HG03442 (cell line): Measurements from ENCODE around the gene PHLDB1.

Source experiments
- ATAC-seq: cut with Tn5 transposase; IDR thresholded peaks from one replicate; pipeline ENCODE4 v1.9.1; 2021; ENCODE audit warnings: mild to moderate bottlenecking, moderate library complexity; ENCODE audit not compliant: unreplicated experiment

PHLDB1 gene

DNA sequence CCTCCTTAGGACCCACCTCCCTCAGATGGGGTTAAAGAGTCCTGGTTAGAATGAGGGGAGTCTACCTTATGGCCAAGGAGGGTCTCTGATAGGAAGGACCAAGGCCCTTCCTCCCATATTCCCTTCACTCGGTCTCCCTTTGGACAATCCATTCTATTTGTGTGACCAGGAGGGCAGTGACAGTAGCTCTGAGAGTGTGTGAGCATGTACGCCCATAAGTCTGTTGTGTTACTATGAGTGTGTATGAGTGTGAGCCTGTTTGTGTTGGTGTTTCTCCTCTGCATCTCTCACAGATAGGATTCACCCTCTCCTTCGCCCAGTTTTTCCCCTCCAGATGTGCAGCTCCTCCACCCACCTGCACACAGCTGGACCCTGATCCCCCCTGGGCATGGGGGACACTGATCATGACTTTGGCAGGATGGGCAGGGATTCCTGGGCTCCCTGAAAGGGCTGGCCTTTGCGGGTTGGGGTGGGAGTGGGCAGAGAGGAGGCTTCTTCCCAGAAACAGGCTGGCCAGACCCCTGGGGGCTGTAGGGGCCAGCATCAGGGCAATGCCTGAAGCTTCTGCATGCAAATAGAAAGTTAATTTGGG, 14.5 kb downstream of the PHLDB1 start:
- ATAC-seq: no peak

GRCh38 chr11:118622376-118623268, 15.2 kb downstream of the PHLDB1 start:
- ATAC-seq: no peak

DNA sequence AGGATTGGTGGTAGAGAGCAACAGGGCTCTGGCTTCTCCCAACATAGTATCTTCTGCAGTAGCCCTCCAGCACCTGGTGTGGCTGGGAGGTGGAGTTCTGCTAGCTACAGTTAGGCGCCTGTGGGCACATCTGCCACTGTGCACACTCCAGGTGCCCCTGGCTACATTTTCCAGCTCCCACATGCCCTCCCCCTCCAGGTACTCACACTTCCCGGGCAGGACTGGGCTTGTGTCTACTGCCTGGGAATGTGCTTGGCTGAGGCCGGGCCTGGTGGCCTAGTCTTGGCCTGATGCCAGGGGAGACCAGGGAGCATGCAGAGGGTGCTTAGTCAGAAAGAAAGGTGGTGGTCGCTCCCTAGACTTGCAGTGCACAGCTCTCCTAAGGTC, 15.8 kb downstream of the PHLDB1 start:
- no peak for ATAC-seq

GRCh38 chr11:118625036-118625690, 17.7 kb downstream of the PHLDB1 start:
- no peak for ATAC-seq

DNA sequence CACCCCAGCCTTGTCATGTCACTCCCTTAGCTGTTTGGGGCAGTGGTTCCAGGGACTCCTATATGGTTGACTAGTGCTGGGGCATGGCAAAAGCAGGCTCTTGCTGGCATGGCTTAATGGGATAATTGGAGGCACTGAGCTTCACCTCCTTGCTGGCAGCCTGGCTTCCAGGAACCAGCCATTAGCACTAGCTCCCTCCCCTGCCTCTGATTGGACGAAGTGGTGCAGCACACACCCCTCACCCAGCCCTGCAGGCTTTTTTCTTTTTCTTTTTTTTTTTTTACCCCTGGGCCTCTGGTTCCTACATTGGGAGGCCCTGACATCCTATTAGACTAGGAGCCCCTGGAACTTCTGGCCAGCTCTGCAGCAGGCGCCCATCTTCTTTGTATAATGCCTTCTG, 18.6 kb downstream of the PHLDB1 start:
- ATAC-seq: no peak

DNA sequence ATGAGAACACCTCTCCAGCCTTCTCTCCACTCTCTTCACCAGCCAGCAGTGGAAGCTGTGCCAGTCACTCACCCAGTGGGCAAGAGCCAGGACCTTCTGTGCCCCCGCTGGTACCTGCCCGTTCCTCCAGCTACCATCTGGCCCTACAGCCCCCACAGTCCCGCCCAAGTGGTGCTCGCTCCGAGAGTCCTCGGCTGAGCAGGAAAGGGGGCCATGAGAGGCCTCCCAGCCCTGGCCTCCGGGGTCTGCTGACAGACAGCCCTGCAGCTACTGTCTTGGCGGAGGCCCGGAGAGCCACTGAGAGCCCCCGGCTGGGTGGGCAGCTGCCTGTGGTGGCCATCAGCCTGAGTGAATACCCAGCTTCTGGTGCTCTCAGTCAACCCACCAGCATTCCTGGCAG, 20.2 kb downstream of the PHLDB1 start:
- no peak for ATAC-seq

DNA sequence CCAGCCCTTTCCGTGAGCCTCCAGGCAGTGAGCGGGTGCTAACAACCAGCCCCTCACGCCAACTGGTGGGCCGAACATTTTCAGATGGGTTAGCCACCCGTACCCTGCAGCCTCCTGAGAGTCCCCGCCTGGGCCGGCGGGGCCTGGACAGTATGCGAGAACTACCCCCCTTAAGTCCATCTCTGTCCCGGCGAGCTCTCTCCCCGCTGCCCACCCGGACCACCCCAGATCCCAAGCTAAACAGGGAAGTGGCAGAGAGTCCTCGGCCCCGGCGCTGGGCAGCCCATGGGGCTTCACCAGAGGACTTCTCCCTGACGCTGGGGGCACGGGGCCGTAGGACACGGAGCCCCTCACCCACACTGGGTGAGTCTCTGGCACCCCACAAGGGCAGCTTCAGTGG, 20.6 kb downstream of the PHLDB1 start:
- ATAC-seq: no peak

DNA sequence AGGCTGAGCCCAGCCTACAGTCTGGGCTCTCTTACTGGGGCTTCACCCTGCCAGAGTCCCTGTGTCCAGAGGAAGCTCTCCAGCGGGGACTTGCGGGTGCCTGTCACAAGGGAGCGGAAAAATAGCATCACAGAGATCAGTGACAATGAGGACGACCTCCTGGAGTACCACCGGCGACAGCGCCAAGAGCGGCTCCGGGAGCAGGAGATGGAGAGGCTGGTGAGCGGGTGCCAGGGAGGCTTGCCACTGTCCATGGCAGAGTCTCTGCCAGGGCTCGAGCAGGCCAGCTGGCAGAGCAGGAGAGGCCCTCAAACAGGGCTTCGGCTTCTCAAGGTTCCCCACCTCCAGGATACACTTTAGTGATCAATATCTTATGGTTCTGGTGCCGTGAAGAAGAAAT, 21.0 kb downstream of the PHLDB1 start:
- no peak for ATAC-seq

DNA sequence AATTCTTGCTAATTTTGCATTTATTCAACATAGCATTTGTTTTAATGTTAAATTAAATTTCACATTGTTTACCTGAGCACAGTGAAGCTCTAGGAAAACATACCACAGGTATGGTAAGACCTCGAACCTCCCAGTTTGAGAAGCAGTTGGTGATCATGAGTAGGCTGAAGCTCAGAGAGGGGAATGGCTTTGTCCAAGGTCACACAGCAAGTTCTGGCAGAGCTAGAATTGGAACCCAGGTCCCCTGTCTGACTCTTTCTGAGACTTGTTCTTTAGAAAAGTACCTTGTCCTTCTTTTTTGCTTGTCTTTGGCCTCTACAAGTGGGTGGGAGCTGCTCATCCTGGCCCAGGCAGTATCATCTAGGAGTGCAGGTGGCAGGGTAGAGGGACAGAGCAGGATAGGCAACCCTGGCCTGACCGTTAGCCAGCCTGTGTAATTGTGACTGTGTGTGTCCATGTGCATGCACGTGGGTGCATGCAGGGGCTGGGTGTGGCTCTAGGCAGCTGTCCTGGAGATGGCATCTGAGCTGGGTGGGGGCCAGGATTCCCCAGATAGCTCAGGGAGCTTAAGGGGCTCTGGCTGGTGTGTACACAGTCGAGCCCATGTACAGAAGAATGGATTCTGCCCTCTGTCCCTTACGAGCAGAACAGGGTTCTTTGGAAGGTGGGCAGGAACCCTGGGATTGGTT, 21.6 kb downstream of the PHLDB1 start:
- ATAC-seq: no peak

- ATAC-seq: no peak
Observed at GRCh38 chr11:118629761-118630661, 22.6 kb downstream of the PHLDB1 start.

DNA sequence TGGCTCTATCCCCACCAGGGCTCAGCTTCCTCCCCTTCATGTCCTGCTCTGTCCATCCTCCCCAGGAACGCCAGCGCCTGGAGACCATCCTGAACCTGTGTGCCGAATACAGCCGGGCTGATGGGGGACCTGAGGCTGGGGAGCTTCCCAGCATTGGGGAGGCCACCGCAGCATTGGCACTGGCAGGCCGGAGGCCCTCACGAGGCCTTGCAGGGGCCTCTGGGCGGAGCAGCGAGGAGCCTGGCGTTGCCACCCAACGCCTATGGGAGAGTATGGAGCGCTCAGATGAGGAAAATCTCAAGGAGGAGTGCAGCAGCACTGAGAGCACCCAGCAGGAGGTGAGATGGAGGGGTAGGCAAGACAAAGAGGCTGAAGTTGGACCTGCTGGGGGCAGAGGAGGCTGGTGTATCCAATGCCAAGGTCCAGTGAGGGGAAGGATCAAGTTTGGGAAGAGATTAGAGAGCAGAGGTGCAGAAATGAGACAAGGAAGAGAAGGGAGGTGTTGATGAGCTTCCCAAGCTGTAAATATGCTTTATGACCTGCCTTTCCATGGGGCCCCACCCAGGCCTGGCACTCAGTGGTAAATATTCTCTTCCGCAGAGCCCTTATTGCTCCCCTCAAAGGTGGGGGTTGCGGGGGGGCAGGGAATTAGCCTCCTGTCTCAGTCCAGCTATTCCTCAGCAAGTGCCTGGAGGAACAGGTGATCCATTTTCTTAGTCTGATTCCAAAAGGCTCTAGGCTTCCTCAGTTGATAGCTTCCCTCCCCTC, 23.9 kb downstream of the PHLDB1 start:
- no peak for ATAC-seq

GRCh38 chr11:118632577-118633318, 25.3 kb downstream of the PHLDB1 start:
- no peak for ATAC-seq

- ATAC-seq: no peak
Observed at GRCh38 chr11:118633319-118633690, 25.9 kb downstream of the PHLDB1 start.

- no peak for ATAC-seq
Observed at GRCh38 chr11:118633979-118634378, 26.6 kb downstream of the PHLDB1 start.

DNA sequence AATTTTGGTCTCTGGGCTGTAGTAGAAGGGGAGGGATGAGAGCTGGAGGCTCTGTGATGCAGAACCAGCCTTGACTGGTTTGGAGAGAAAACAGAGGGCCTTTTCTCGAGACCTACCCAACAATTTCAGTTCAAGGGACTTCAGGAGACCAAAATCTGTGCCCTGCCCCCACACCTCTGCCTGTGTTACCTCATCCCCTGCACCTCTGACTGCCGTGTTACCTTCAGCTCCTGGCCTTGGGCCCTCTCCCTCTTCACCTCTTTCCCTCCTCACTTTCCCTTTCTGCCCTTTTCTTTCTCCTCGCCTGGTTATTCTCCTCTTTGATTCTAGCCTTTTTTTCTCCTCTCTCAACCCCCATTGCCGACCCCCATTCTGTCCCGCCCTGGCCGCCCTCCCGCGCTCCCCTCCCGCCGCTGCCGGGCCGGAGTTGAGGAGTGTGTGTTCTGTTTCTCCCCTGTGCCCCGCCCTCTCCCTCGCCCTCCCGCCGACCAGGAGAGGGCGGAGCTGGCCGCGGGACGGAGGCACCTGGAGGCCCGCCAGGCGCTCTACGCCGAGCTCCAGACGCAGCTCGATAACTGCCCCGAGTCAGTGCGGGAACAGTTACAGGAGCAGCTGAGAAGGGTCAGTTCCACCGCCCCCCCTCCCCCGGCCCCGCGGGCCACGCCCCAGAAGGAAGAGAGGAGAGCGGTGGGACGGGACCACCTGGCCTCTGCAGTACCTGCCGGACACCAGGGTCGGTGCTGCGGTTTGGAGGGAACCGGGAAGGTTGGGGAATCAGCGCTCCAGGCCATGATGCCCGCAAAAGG, 27.2 kb downstream of the PHLDB1 start:
- no peak for ATAC-seq

- ATAC-seq: no peak
Observed at GRCh38 chr11:118635237-118635591, 27.8 kb downstream of the PHLDB1 start.

DNA sequence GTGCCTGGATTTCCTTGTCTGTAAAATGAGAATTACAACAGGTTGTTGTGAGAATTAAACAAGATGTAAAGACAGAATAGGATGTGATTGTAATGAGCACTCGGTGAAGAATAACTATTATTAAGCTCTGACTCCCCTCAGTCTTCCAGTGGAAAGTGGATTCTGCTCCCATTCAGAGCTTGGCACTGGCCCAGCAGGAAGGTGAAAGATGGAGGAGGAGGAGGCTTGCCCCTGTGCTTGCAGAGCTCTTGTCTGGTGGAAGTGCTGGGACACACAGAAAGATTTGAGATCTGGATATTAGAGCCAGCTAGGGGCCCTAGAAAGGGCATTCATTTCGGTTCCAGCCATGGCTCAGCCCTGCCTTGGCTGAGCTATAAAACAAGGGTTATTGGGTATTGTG, 28.2 kb downstream of the PHLDB1 start:
- no peak for ATAC-seq

GRCh38 chr11:118636569-118637290, 29.3 kb downstream of the PHLDB1 start:
- no peak for ATAC-seq
